ENCODE results near the gene IPCEF1. TPM values are rescaled to one million over a fixed set of nuclear protein-coding genes. Genes with fewer than 3 reads are reported as not detected.

IPCEF1 gene
- total RNA-seq, result 10 to 100 TPM; 15.6 to 20.2 TPM

DNA sequence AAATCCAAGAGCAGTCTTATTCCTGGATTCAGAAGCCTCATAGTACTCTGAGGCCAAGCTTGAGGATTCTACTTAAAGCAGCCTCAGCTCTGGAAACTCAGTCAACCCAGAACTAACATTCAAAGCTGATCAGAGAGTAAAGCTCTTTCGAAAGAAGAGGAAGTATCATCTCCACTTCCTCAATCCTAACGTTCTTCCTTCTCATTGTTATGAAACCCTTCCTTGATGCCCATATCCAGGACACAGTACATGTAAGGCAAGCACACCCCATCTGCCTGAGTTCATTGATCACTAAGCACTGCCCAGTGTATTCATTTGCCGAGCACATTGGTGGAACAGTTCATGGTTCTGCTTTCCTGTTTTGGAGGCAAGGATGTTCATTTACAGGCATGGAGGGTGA lies at the start of gene IPCEF1:
Gene IPCEF1 (minus strand): TSS at position 114 of the 400 bp plus-strand sequence. CDS start 90,856 bp downstream, outside the sequence.
- Mint-ChIP-seq H3K4me1 (peaks cover 20% of the 10 kb centered on the region), H3K27ac (no peak within 1 kb of the TSS), H3K27me3 (peaks cover 48% of the 10 kb centered on the region), H3K36me3 (ENCODE audit: low read depth) (no peaks in the 10 kb centered on the region), H3K4me3 (no peak within 1 kb of the TSS), H3K9me3 (peaks cover 4% of the 10 kb centered on the region)
- ATAC-seq (replicated peaks), result no peak

- ATAC-seq (replicated peaks), result no peak
- no peak overlapping the region for H3K27ac Mint-ChIP-seq
- no peaks in the 10 kb centered on the region for H3K36me3 Mint-ChIP-seq (ENCODE audit: low read depth)
- H3K27me3 Mint-ChIP-seq, result peaks cover 8% of the 10 kb centered on the region
- no peaks in the 10 kb centered on the region for H3K9me3 Mint-ChIP-seq
- peaks cover 8% of the 10 kb centered on the region for H3K4me1 Mint-ChIP-seq
- no peak overlapping the region for H3K4me3 Mint-ChIP-seq
These were observed 49.7 kb upstream of the IPCEF1 start for GRCh38 chr6:154406301-154406700.

DNA sequence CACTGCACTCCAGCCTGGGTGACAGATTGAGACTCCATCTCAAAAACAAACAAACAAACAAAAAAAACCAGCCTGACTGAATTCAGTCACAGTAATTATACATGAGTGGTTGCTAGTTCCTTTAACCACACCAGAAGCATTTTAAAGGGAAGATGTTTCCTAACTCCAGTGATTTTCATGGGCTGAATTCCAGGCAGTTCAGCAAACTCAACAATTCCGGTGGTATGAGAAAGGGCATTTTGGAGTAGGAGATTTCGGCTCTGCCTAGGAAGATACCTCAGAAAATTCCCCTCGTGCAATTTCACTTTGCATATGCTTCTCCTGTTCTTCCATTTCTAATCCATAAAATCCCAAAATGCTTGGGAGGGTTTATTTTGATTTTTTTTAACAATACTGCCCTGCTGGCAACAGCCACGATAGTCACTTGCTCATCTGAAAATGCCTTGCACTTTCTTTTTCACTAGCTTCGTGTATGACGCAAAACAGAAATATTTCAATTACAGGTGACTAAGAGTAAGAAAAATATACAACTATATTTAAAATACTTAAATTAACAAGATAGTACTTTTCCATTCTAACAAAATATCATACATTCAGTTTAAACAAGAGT lies 48.3 kb upstream of the IPCEF1 start:
- no peaks in the 10 kb centered on the region for H3K4me1 Mint-ChIP-seq
- peaks cover 3% of the 10 kb centered on the region for H3K27me3 Mint-ChIP-seq
- no peak overlapping the region for H3K27ac Mint-ChIP-seq
- H3K36me3 Mint-ChIP-seq (ENCODE audit: low read depth), result no peaks in the 10 kb centered on the region
- ATAC-seq (replicated peaks), result peak; percentile 56
- H3K9me3 Mint-ChIP-seq, result no peaks in the 10 kb centered on the region
- H3K4me3 Mint-ChIP-seq, result peak overlapping the region; percentile 3

GRCh38 chr6:154403788-154404187 lies 47.2 kb upstream of the IPCEF1 start:
- H3K4me1 Mint-ChIP-seq, result no peaks in the 10 kb centered on the region
- no peak overlapping the region for H3K27ac Mint-ChIP-seq
- no peaks in the 10 kb centered on the region for H3K36me3 Mint-ChIP-seq (ENCODE audit: low read depth)
- no peak overlapping the region for H3K4me3 Mint-ChIP-seq
- peak; percentile 42 for ATAC-seq (replicated peaks)
- H3K9me3 Mint-ChIP-seq, result no peaks in the 10 kb centered on the region
- H3K27me3 Mint-ChIP-seq, result peaks cover 3% of the 10 kb centered on the region

- Mint-ChIP-seq H3K9me3 (no peaks in the 10 kb centered on the region), H3K4me3 (no peak overlapping the region), H3K27ac (no peak overlapping the region), H3K4me1 (no peaks in the 10 kb centered on the region), H3K36me3 (ENCODE audit: low read depth) (no peaks in the 10 kb centered on the region), H3K27me3 (peaks cover 7% of the 10 kb centered on the region)
- no peak for ATAC-seq (replicated peaks)
These were observed 45.6 kb upstream of the IPCEF1 start for GRCh38 chr6:154402081-154402780.

DNA sequence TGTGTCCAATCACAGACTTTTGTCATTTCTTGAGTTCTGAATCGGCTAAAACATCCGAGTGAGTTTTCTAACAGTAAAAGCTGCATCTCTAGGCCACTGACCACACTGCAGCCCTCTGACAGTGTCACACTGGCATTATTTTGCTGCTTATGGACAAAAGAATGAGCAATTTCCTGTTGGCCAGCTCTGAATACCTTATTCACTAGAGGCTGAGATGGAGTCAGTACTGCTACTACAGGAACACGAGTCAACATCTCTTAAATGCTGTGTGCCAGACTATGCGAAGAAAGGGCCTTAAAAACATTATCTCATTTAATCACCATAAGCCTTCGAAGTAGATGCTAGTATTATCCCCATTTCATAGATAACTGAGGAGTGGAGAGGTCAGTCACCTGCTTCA lies 42.5 kb upstream of the IPCEF1 start:
- ATAC-seq (replicated peaks), result no peak
- Mint-ChIP-seq H3K9me3 (no peaks in the 10 kb centered on the region), H3K36me3 (ENCODE audit: low read depth) (no peaks in the 10 kb centered on the region), H3K27me3 (peaks cover 4% of the 10 kb centered on the region), H3K27ac (no peak overlapping the region), H3K4me3 (no peak overlapping the region), H3K4me1 (no peaks in the 10 kb centered on the region)

DNA sequence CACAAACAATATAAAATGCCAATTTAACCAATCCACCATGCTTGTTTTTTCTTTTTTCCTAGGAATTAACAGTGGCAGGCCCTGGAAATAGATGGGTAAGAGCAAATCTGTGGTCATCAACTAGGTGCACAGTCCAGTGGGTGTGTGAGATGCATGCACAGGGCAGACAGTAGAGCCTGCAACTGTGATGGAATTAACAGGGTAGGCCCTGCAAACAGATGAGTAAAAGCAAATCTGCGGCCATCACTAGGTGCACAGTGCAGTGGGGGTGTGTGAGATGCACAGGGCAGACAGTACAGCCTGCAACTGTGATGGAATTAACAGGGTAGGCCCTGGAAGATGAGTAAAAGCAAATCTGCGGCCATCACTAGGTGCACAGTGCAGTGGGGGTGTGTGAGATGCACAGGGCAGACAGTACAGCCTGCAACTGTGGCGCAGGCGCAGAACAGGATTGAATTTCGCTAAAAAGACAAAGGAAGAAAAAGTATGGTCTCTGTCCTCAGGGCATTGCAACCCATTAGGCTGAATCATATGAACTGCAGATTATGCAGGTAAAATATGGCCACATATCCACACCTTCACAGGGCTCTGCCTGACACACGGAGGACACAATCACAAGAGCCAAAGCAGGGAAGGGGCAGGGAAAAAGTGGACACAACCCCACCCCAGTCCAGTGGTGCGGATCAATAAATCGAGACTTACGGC lies 41.0 kb upstream of the IPCEF1 start:
- ATAC-seq (replicated peaks), result no peak
- no peaks in the 10 kb centered on the region for H3K36me3 Mint-ChIP-seq (ENCODE audit: low read depth)
- H3K9me3 Mint-ChIP-seq, result no peaks in the 10 kb centered on the region
- no peaks in the 10 kb centered on the region for H3K4me1 Mint-ChIP-seq
- no peak overlapping the region for H3K27ac Mint-ChIP-seq
- H3K4me3 Mint-ChIP-seq, result no peak overlapping the region
- peaks cover 4% of the 10 kb centered on the region for H3K27me3 Mint-ChIP-seq

- H3K9me3 Mint-ChIP-seq, result no peaks in the 10 kb centered on the region
- H3K36me3 Mint-ChIP-seq (ENCODE audit: low read depth), result no peaks in the 10 kb centered on the region
- H3K27me3 Mint-ChIP-seq, result peaks cover 7% of the 10 kb centered on the region
- no peak overlapping the region for H3K4me3 Mint-ChIP-seq
- H3K27ac Mint-ChIP-seq, result no peak overlapping the region
- H3K4me1 Mint-ChIP-seq, result no peaks in the 10 kb centered on the region
- ATAC-seq (replicated peaks), result no peak
These were observed 39.3 kb upstream of the IPCEF1 start for GRCh38 chr6:154395878-154396277.

- no peak for ATAC-seq (replicated peaks)
- Mint-ChIP-seq H3K9me3 (no peaks in the 10 kb centered on the region), H3K4me3 (no peak overlapping the region), H3K36me3 (ENCODE audit: low read depth) (no peaks in the 10 kb centered on the region), H3K27ac (no peak overlapping the region), H3K4me1 (no peaks in the 10 kb centered on the region), H3K27me3 (peaks cover 7% of the 10 kb centered on the region)
These were observed 38.7 kb upstream of the IPCEF1 start for GRCh38 chr6:154395316-154395715.

GRCh38 chr6:154394571-154394970 lies 38.0 kb upstream of the IPCEF1 start:
- peaks cover 11% of the 10 kb centered on the region for H3K27me3 Mint-ChIP-seq
- no peak overlapping the region for H3K27ac Mint-ChIP-seq
- no peaks in the 10 kb centered on the region for H3K36me3 Mint-ChIP-seq (ENCODE audit: low read depth)
- H3K9me3 Mint-ChIP-seq, result no peaks in the 10 kb centered on the region
- H3K4me3 Mint-ChIP-seq, result no peak overlapping the region
- no peak for ATAC-seq (replicated peaks)
- no peaks in the 10 kb centered on the region for H3K4me1 Mint-ChIP-seq

DNA sequence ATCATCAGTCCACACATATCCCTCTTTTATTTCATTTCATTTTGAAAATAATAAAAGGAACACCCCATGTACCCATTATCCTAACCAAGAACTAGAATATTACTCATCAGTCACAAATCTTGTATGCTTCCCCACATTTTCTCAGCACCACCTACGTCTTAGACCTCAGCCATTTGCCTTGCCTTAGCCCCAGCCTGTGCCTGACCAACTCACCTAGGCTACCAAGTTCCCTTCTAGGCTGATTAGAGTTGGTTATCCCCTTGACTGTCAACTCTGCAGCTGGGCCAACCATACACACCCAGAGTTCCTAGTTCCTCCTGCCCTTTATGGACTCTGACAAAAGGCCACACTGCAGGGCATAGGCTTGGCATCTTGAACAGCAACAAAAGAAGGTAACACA lies 33.4 kb upstream of the IPCEF1 start:
- H3K27ac Mint-ChIP-seq, result no peak overlapping the region
- no peaks in the 10 kb centered on the region for H3K9me3 Mint-ChIP-seq
- peak; percentile 93 for ATAC-seq (replicated peaks)

GRCh38 chr6:154388803-154389202 lies 32.2 kb upstream of the IPCEF1 start:
- no peaks in the 10 kb centered on the region for H3K36me3 Mint-ChIP-seq (ENCODE audit: low read depth)
- no peak overlapping the region for H3K4me3 Mint-ChIP-seq
- H3K4me1 Mint-ChIP-seq, result no peaks in the 10 kb centered on the region
- H3K27ac Mint-ChIP-seq, result no peak overlapping the region
- no peak for ATAC-seq (replicated peaks)
- peaks cover 38% of the 10 kb centered on the region for H3K27me3 Mint-ChIP-seq
- no peaks in the 10 kb centered on the region for H3K9me3 Mint-ChIP-seq

More for the DNA sequence above, 33.4 kb upstream of the IPCEF1 start:
- Mint-ChIP-seq H3K4me1 (no peaks in the 10 kb centered on the region), H3K4me3 (no peak overlapping the region), H3K36me3 (ENCODE audit: low read depth) (no peaks in the 10 kb centered on the region), H3K27me3 (peaks cover 36% of the 10 kb centered on the region)

- peaks cover 38% of the 10 kb centered on the region for H3K27me3 Mint-ChIP-seq
- no peak for ATAC-seq (replicated peaks)
- H3K36me3 Mint-ChIP-seq (ENCODE audit: low read depth), result no peaks in the 10 kb centered on the region
- H3K9me3 Mint-ChIP-seq, result no peaks in the 10 kb centered on the region
- H3K4me3 Mint-ChIP-seq, result no peak overlapping the region
- H3K27ac Mint-ChIP-seq, result no peak overlapping the region
- H3K4me1 Mint-ChIP-seq, result no peaks in the 10 kb centered on the region
These were observed 30.5 kb upstream of the IPCEF1 start for GRCh38 chr6:154386848-154387717.

- Mint-ChIP-seq H3K27me3 (peaks cover 27% of the 10 kb centered on the region), H3K36me3 (ENCODE audit: low read depth) (no peaks in the 10 kb centered on the region), H3K4me1 (no peaks in the 10 kb centered on the region), H3K9me3 (no peaks in the 10 kb centered on the region), H3K4me3 (no peak overlapping the region), H3K27ac (no peak overlapping the region)
- no peak for ATAC-seq (replicated peaks)
These were observed 27.6 kb upstream of the IPCEF1 start for GRCh38 chr6:154384191-154384590.
